Small intestine (tissue), 7 donors: ENCODE results near the gene HGS. TPM values are rescaled to one million over a fixed set of nuclear protein-coding genes. Genes with fewer than 3 reads are reported as not detected.

ENCODE experiments used
- DNase-seq, 2 donors: peaks; one replicate each; pipeline versions ENCODE4 v3.0.0 to v3.0.0-alpha.2; 2013
- FAIRE-seq: peaks from 2 replicates; lab custom pipeline; 2012; peaks lifted over from hg19 to GRCh38; lab: Jason Lieb, UNC
- H3K27ac ChIP-seq, 3 donors: one replicate each; pipeline ENCODE4 v1.5.1; 2013; ENCODE audit warnings: low read length in 2 of 3, mild to moderate bottlenecking in 2 of 3, control low read depth in 1 of 3, inconsistent platforms in 1 of 3, low read depth in 1 of 3, moderate library complexity in 1 of 3
- H3K27me3 ChIP-seq, 3 donors: one replicate each; pipeline ENCODE4 v1.6.1; 2013; ENCODE audit warnings: low read length in 3 of 3, inconsistent platforms in 1 of 3; ENCODE audit not compliant: control insufficient read depth in 3 of 3, insufficient read depth in 3 of 3
- H3K36me3 ChIP-seq, 3 donors: one replicate each; pipeline ENCODE4 v1.6.1; 2013; ENCODE audit warnings: low read length in 3 of 3, inconsistent platforms in 1 of 3, low read depth in 1 of 3, mild to moderate bottlenecking in 1 of 3, moderate library complexity in 1 of 3; ENCODE audit not compliant: control insufficient read depth in 3 of 3, insufficient read depth in 2 of 3
- H3K4me1 ChIP-seq, 3 donors: one replicate each; pipeline ENCODE4 v1.6.1; 2013; ENCODE audit warnings: low read length in 2 of 3, inconsistent platforms in 1 of 3, low read depth in 1 of 3, mild to moderate bottlenecking in 1 of 3, moderate library complexity in 1 of 3; ENCODE audit not compliant: control insufficient read depth in 3 of 3, insufficient read depth in 2 of 3
- H3K4me3 ChIP-seq, 3 donors: one replicate each; pipeline ENCODE4 v1.5.1; 2013; ENCODE audit warnings: low read length in 3 of 3, control low read depth in 1 of 3, inconsistent platforms in 1 of 3, low read depth in 1 of 3, mild to moderate bottlenecking in 1 of 3, moderate library complexity in 1 of 3
- H3K9me3 ChIP-seq, 2 donors: one replicate each; pipeline ENCODE4 v1.6.1; 2013; ENCODE audit warnings: low read depth in 1 of 2, low read length in 1 of 2; ENCODE audit not compliant: control insufficient read depth in 2 of 2, insufficient read depth in 1 of 2
- WGBS, 3 donors: extraction: QIAGEN DNeasy Blood & Tissue Kit; methylation state at CpG; one replicate each; pipeline ENCODE4 v1.1.7; 2013; 5-methylcytosine and 5-hydroxymethylcytosine counted together
- polyA plus RNA-seq, 4 donors: library from polyadenylated mRNA; stranded (reverse) in 3 of 4; unstranded in 1 of 4; fragments of 200-250 nt in 3 of 4; fragments of 120-200 nt in 1 of 4; gene quantifications; one replicate each; pipeline versions ENCODE4 v1.2.1 to v1.2.3, GENCODE V29; 2013
- donor health status: healthy with polysubstance abuse.
- donor health status: control.
- donor health status: control.
- donor health status: Bipolar disorder and iron deficiency.
- donor health status: healthy.

The HGS gene
- polyA plus RNA-seq, 4 donors: 78.8 to 284 (median 134) TPM

- H3K36me3 ChIP-seq: peaks cover 0 to 13% (median 0%) of the 10 kb centered on the region in 3 donors
- peaks cover 0 to 7% (median 5%) of the 10 kb centered on the region in 3 donors for H3K4me1 ChIP-seq
- WGBS, 3 donors: 92 to 97% (median 93%) methylated on average over 4 of the region's 4 CpGs
- FAIRE-seq: no peak
- no peak overlapping the region for H3K27ac ChIP-seq
- H3K9me3 ChIP-seq: no peaks in the 10 kb centered on the region
- H3K27me3 ChIP-seq: no peaks in the 10 kb centered on the region
- no peak for DNase-seq
- no peak overlapping the region for H3K4me3 ChIP-seq
These were observed 21.8 kb upstream of the HGS start for GRCh38 chr17:81662002-81662401.

DNA sequence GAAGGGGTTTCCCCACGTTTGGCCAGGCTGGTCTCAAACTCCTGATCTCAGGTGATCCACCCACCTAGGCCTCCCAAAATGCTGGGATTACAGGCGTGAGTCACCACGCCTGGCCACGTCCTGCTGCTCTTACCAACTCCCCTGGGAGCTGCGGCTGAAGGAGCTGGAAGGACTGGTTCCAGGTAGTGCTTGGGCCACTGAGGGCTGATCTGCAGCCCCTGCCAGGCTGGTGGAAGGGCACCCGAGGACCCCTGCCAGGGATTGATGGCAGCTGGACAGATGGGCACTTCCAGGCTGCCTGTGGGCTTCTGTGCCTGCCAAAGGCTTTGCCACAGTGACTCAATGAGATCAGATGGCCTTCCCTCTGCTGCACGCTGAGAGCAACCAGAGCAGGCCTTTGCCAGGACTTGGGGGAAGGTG lies 19.8 kb upstream of the HGS start:
- no peak for FAIRE-seq
- 75 to 87% (median 82%) methylated on average over 7 of the region's 7 CpGs for WGBS, 3 donors
- H3K27ac ChIP-seq: no peak overlapping the region
- DNase-seq: no peak
- H3K36me3 ChIP-seq: peaks cover 0 to 28% (median 0%) of the 10 kb centered on the region in 3 donors
- H3K4me3 ChIP-seq: no peak overlapping the region
- H3K27me3 ChIP-seq: no peaks in the 10 kb centered on the region
- peaks cover 4 to 10% (median 5%) of the 10 kb centered on the region in 3 donors for H3K4me1 ChIP-seq
- no peaks in the 10 kb centered on the region for H3K9me3 ChIP-seq

DNA sequence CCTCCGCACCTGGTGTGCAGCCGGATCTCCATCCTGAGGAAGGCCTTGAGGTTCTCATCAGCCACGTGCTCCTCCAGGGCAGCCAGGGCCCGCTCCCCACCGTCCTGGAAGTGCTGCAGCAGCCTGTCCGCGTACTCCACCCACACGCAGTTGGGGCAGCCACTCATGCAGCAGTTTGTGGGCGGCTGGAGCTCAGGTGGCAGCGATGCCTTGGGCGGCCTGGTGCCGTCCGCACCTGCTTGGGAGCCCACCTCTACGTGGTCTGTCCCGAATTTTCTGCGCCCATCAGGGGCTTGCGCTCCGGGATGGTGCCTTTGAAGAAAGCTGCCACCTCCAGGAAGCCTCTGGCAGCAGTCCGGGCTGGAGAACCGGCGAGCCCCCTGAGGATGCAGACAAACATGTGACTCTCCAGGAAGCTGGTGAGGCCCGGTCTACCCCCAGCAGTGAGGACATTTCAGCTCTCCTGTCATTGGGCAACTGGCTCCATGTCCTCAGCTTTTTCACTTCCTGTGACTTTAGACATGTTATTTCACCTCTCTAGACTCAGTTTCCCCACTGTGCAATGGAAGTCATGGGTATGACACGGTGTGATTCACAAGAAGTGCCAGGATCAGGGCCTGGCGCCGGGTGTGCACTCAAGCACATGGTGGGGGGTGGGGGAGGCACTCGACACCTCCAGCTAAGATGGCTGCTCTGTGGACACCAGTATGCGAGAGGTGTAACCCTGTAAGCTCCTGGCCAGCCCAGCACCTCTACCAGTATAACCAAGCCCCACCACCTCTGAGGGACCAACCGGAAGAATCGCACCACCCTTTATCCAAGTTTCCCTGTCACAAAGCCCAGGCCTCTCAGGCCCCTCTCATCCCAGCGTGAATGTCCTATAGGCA lies 18.4 kb upstream of the HGS start:
- peak overlapping the region in 2 of 3 donors; percentile 67 to 86 for H3K27ac ChIP-seq
- no peak for FAIRE-seq

DNA sequence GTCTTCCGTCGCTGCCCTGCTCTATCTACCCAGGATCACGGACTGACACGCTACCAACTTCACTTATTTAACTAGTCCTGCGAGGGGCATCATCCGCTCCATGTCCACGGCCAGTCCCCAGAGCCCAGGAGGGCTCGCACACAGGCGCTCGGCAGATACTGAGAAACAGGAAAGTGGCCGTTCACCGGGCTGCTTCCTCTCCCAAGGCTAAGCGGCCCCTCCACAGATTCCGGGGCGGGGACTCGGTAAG lies 17.8 kb upstream of the HGS start:
- H3K27me3 ChIP-seq: no peaks in the 10 kb centered on the region
- peaks cover under 1 to 46% (median under 1%) of the 10 kb centered on the region in 3 donors for H3K36me3 ChIP-seq
- 0% methylated on average over 16 of the region's 16 CpGs for WGBS, 3 donors
- peak overlapping the region; percentile 89 to 90 (median 89) for H3K4me3 ChIP-seq
- DNase-seq (no peak), FAIRE-seq (no peak)
- H3K9me3 ChIP-seq: no peaks in the 10 kb centered on the region
- peak overlapping the region; percentile 57 to 86 (median 67) for H3K27ac ChIP-seq
- H3K4me1 ChIP-seq: peaks cover 4 to 10% (median 5%) of the 10 kb centered on the region in 3 donors

More for the DNA sequence above, 18.4 kb upstream of the HGS start:
- peaks cover 0 to 41% (median 0%) of the 10 kb centered on the region in 3 donors for H3K36me3 ChIP-seq
- H3K4me3 ChIP-seq: peak overlapping the region; percentile 89 to 90 (median 89)
- no peaks in the 10 kb centered on the region for H3K27me3 ChIP-seq
- DNase-seq: peak in 1 of 2 donors; percentile 48
- 56 to 64% (median 60%) methylated on average over 30 of the region's 30 CpGs for WGBS, 3 donors
- H3K4me1 ChIP-seq: peaks cover 4 to 10% (median 5%) of the 10 kb centered on the region in 3 donors
- no peaks in the 10 kb centered on the region for H3K9me3 ChIP-seq

DNA sequence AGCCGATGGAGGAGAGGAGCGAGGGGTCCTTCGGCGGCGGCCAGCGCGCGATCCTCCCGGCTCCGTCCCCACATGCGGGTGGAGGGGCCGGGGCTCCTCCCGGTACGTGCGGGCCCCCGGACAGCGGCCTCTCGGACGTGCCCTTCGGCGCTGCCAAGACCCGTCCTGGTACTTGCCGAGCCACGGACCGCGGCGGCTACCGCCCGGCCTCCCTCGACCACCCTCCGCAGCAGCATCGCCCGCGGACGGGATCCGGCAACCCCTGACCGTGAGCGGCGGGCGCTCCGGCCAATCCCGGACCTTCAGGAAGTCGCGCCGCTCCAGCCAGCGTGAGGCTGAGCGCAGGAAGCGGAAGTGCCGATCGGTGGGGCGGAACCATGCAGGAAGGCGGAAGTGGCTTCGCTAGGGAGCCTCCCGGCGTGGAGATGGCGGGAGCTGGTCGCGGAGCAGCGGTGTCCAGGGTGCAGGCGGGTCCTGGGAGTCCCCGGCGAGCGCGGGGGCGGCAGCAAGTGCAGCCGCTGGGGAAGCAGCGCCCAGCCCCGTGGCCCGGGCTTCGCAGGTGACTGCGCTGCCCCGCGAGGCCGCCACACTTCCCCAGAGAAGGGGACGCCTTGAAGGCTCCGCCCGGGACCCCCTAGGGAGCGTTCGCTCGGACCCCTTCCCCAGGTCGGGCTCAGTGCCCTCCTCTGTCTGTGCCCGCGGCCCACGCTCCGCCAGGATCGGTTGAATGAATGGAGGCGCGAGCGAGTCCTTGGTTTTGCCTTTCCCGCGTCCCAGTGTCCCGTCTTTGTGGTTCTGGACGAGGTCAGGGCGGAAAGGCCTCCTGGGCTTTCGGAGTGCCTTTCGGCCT lies 17.2 kb upstream of the HGS start, which contains the start of the genes CCDC137 and OXLD1:
Gene CCDC137, plus strand, starts transcription at position 396 of the 850 bp plus-strand sequence. Its CDS starts 30 bp downstream, at position 426.
Gene OXLD1, minus strand, starts transcription at position 264 of the 850 bp plus-strand sequence. Its CDS starts 28 bp downstream, at position 236.
- Histone ChIP-seq H3K27ac (peak within 1 kb of the TSS; percentile 66 to 86 (median 67)), H3K36me3 (peaks cover 3 to 52% (median 4%) of the 10 kb centered on the region in 3 donors), H3K4me3 (peak within 1 kb of the TSS; percentile 89 to 90 (median 89)), H3K4me1 (peaks cover 4 to 10% (median 5%) of the 10 kb centered on the region in 3 donors), H3K9me3 (no peaks in the 10 kb centered on the region), H3K27me3 (no peaks in the 10 kb centered on the region)
- 0 to 1% (median 0%) methylated on average over 48 to 96 of the region's 96 CpGs for WGBS, 3 donors
- no peak for FAIRE-seq
- peak; percentile 94 to 97 for DNase-seq

DNA sequence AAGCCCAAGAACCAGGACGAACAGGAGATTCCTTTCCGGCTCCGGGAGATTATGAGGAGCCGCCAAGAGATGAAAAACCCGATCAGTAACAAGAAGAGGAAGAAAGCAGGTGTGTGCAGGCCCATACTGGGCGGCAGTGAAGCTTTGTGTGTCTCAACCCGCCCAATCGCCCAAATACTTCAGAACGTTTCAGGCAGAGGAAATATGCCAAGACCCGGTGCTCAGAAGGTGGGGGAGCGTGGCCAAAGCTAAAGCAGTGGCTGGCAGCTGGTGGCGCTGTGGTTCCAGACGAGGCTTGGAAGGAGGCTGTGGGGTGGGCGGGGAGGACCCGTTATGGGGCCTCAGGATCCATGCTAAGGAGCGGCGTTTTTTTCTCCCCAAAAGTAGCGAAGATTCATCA lies 16.1 kb upstream of the HGS start:
- H3K4me3 ChIP-seq: no peak overlapping the region

DNA sequence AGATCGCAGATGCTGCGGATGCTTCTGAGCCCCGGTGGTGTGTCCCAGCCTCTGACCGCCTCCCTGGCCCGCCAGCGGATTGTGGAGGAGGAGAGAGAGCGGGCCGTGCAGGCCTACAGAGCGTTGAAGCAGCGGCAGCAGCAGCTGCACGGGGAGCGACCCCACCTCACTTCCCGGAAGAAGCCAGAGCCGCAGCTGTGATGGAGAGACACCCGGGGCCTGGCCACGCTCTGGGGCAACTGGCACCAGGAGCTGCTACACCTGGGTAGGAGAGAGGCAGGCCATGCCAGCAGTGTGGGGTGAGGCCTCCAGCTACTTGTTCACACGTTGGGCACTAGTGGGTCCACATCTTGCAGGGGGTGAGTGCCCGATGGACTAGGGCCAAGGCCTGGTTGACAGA lies 11.3 kb upstream of the HGS start:
- WGBS, 3 donors: 81 to 88% (median 87%) methylated on average over 18 of the region's 18 CpGs

More for the DNA sequence above, 16.1 kb upstream of the HGS start:
- FAIRE-seq (no peak), DNase-seq (no peak)
- Histone ChIP-seq H3K4me1 (peaks cover 4 to 10% (median 5%) of the 10 kb centered on the region in 3 donors), H3K27ac (no peak overlapping the region), H3K36me3 (peaks cover 3 to 64% (median 6%) of the 10 kb centered on the region in 3 donors), H3K9me3 (no peaks in the 10 kb centered on the region), H3K27me3 (no peaks in the 10 kb centered on the region)
- WGBS, 3 donors: 85 to 87% (median 85%) methylated on average over 18 of the region's 18 CpGs

GRCh38 chr17:81672954-81673353 lies 10.9 kb upstream of the HGS start:
- Histone ChIP-seq H3K27ac (no peak overlapping the region), H3K4me3 (no peak overlapping the region), H3K9me3 (peaks cover 0 to 5% of the 10 kb centered on the region in 2 donors), H3K27me3 (no peaks in the 10 kb centered on the region), H3K4me1 (peaks cover 0 to 1% (median 0%) of the 10 kb centered on the region in 3 donors), H3K36me3 (peaks cover 6 to 71% (median 10%) of the 10 kb centered on the region in 3 donors)
- FAIRE-seq (no peak), DNase-seq (no peak)
- WGBS, 3 donors: 92 to 96% (median 93%) methylated on average over 12 to 16 of the region's 16 CpGs

More for the DNA sequence above, 11.3 kb upstream of the HGS start:
- peaks cover 0 to 4% (median 3%) of the 10 kb centered on the region in 3 donors for H3K4me1 ChIP-seq
- H3K27me3 ChIP-seq: no peaks in the 10 kb centered on the region
- peaks cover 0 to 5% of the 10 kb centered on the region in 2 donors for H3K9me3 ChIP-seq
- FAIRE-seq (no peak), DNase-seq (no peak)
- H3K27ac ChIP-seq: no peak overlapping the region
- H3K4me3 ChIP-seq: no peak overlapping the region
- H3K36me3 ChIP-seq: peaks cover 6 to 75% (median 10%) of the 10 kb centered on the region in 3 donors
